SK-N-SH (cell line): ENCODE data around the gene ELMO1.

Experiments
- FOXJ3 ChIP-seq: sonication (generic); formaldehyde crosslinking; IDR thresholded peaks from 2 replicates; pipeline ENCODE4 v1.5.1; 2020; ENCODE audit warnings: mild to moderate bottlenecking, missing genetic modification reagents
- MXI1 ChIP-seq: IDR thresholded peaks from 2 replicates; pipeline ENCODE4 v1.6.1; 2012; ENCODE audit warnings: mild to moderate bottlenecking, low read depth, low read length, improper control_type of control experiment
- NFIC ChIP-seq: IDR thresholded peaks from 2 replicates; pipeline ENCODE4 v1.4.0; 2012; ENCODE audit warnings: borderline replicate concordance
- TF ChIP-seq, protein P1 (sequence below): fragments of 200-600 bp; sonication (generic); IDR thresholded peaks from 2 replicates; pipeline ENCODE4 v1.6.1; 2017; ENCODE audit warnings: antibody characterized with exemption, mild to moderate bottlenecking, moderate library complexity
- TF ChIP-seq, protein P2 (sequence below): IDR thresholded peaks from 2 replicates; pipeline ENCODE4; 2012
- TF ChIP-seq, protein P3 (sequence below): IDR thresholded peaks from 2 replicates; pipeline ENCODE4 v1.4.0; 2012; ENCODE audit warnings: low read depth

DNA sequence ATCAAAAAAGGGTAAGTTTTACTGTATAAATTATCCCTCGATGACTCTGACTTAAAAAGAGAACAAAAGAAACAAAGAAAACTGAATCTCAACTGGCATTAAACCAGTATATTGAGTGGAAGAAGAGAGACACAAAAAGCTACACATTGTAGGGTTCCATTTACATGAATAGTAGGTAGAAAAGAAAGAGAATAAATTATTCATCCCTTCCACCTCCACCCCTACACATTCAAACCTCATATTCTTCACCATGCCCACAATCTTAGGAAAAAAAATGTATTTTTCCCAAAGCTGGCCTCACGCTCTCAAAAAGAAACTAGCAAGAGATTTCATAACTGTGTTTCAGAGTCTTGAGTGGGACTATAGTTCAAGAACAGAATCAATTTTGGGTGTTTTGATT is 377.5 kb downstream of the ELMO1 start:
- TF ChIP-seq, protein P1, sequence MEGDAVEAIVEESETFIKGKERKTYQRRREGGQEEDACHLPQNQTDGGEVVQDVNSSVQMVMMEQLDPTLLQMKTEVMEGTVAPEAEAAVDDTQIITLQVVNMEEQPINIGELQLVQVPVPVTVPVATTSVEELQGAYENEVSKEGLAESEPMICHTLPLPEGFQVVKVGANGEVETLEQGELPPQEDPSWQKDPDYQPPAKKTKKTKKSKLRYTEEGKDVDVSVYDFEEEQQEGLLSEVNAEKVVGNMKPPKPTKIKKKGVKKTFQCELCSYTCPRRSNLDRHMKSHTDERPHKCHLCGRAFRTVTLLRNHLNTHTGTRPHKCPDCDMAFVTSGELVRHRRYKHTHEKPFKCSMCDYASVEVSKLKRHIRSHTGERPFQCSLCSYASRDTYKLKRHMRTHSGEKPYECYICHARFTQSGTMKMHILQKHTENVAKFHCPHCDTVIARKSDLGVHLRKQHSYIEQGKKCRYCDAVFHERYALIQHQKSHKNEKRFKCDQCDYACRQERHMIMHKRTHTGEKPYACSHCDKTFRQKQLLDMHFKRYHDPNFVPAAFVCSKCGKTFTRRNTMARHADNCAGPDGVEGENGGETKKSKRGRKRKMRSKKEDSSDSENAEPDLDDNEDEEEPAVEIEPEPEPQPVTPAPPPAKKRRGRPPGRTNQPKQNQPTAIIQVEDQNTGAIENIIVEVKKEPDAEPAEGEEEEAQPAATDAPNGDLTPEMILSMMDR: no peak
- TF ChIP-seq NFIC (no peak), FOXJ3 (CRISPR knock-in tag) (no peak), MXI1 (no peak)
- TF ChIP-seq, protein P2, sequence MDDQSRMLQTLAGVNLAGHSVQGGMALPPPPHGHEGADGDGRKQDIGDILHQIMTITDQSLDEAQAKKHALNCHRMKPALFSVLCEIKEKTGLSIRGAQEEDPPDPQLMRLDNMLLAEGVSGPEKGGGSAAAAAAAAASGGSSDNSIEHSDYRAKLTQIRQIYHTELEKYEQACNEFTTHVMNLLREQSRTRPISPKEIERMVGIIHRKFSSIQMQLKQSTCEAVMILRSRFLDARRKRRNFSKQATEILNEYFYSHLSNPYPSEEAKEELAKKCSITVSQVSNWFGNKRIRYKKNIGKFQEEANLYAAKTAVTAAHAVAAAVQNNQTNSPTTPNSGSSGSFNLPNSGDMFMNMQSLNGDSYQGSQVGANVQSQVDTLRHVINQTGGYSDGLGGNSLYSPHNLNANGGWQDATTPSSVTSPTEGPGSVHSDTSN: no peak
- TF ChIP-seq, protein P3, sequence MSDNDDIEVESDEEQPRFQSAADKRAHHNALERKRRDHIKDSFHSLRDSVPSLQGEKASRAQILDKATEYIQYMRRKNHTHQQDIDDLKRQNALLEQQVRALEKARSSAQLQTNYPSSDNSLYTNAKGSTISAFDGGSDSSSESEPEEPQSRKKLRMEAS: no peak
